Stimulated activated naive CD8-positive, alpha-beta T cell treated with anti-CD3 and anti-CD28 coated beads, Interleukin-15, amount 100 ng/mL, for 72 hours (primary cell): ENCODE data around the gene AQP9.
"Not testable (repeated sequence)": the region's sequence is repeated elsewhere in the genome, so short reads cannot be mapped to it uniquely, and the experiment has no call there.

Experiments
- ATAC-seq: fragments of 150-1000 bp; cut with Tn5 transposase; 2 replicates; pipeline ENCODE4 v1.10.0; 2021; ENCODE audit warnings: mild to moderate bottlenecking, moderate library complexity
- DNase-seq, 2 donors: peaks; one replicate each; pipeline ENCODE4 v3.0.0; 2021 to 2022
- H3K27ac Mint-ChIP-seq, 2 donors: one replicate each; pipeline ENCODE4 v1.8.0; 2022; ENCODE audit warnings: mild to moderate bottlenecking in 2 of 2, mixed read lengths in 2 of 2, moderate library complexity in 2 of 2
- H3K27me3 Mint-ChIP-seq: one replicate; pipeline ENCODE4 v1.8.0; 2022; ENCODE audit warnings: mixed read lengths
- H3K4me1 Mint-ChIP-seq: one replicate; pipeline ENCODE4 v1.8.0; 2022; ENCODE audit warnings: mild to moderate bottlenecking, mixed read lengths
- H3K4me3 Mint-ChIP-seq, 2 donors: one replicate each; pipeline ENCODE4 v1.8.0; 2022; ENCODE audit warnings: mild to moderate bottlenecking in 2 of 2, mixed read lengths in 2 of 2, moderate library complexity in 1 of 2
- H3K9me3 Mint-ChIP-seq, 2 donors: one replicate each; pipeline ENCODE4 v1.8.0; 2022; ENCODE audit warnings: mixed read lengths in 2 of 2

AQP9 gene

DNA sequence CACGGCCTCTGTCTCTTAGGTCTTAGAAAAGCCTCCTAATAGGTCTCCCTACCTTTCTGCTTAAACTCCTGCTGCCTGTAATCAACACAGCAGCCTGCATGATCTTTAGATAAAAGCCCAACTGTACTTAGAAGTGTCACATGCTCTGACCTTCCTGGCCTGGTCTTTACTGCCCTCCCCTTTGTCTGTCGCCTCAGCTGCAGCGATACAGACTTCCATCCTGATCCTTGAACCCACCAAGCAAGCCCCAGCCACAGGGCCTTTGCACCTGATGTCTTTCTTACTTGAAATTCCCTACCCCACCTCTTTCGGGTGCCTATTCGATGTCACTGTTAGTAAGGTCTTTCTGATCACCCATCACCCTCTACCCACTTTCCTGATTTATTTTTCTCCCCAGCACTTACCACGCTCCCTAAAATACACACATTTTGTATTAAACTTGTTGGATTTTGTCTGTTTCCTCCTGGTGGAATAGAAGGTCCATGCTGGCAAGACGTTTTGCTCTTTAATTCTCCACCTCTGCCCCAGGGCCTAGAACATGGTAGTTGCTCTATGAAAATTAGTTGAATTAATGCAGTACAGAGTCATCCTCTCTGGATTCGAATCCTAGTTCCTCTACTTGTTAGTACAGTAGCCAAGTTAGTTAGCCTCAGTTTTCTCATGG, 51.1 kb downstream of the AQP9 start:
- no peaks in the 10 kb centered on the region for H3K9me3 Mint-ChIP-seq
- DNase-seq: no peak
- no peak for ATAC-seq
- peaks cover 14% of the 10 kb centered on the region for H3K4me1 Mint-ChIP-seq
- H3K27ac Mint-ChIP-seq: no peak overlapping the region
- H3K4me3 Mint-ChIP-seq: no peak overlapping the region
- H3K27me3 Mint-ChIP-seq: peaks cover 32% of the 10 kb centered on the region

DNA sequence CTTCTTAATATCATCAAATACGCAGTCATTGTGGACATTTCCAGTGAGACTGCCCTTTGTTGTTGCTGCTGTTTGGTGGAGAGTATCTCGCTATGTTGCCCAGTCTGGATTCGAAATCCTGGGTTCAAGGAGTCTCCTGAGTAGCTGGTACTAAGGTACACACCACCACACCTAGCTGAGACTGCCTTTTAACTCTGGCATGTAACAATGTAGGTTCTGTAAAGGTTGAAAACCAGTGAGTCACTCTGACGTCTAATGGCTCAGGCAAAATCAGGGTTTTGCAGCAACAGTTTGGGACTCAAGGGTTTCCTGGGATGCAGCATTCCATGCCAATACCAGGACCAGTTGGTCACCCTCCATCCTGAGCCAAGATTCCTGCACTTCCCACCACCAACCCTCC, 52.2 kb downstream of the AQP9 start:
- H3K27ac Mint-ChIP-seq: no peak overlapping the region
- no peak for ATAC-seq
- no peak overlapping the region for H3K4me3 Mint-ChIP-seq
- no peaks in the 10 kb centered on the region for H3K9me3 Mint-ChIP-seq
- H3K4me1 Mint-ChIP-seq: peaks cover 8% of the 10 kb centered on the region
- peaks cover 40% of the 10 kb centered on the region for H3K27me3 Mint-ChIP-seq
- no peak for DNase-seq

DNA sequence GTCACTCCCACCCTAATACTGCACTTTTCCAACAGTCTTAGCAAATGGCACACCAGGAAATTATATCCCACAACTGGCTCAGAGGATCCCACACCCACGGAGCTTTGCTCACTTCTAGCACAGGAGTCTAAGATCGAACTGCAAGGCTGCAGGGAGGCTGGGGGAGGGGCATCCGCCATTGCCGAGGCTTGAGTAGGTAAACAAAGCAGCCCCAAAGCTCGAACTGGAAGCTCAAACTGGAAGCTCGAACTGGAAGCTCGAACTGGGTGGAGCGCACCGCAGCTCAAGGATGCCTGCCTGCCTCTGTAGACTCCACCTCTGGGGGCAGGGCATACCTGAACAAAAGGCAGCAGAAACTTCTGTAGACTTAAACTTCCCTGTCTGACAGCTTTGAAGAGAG, 55.5 kb downstream of the AQP9 start:
- peaks cover 48% of the 10 kb centered on the region for H3K27me3 Mint-ChIP-seq
- not testable (repeated sequence) for H3K9me3 Mint-ChIP-seq, H3K4me3 Mint-ChIP-seq, H3K27ac Mint-ChIP-seq, H3K4me1 Mint-ChIP-seq, ATAC-seq, DNase-seq

DNA sequence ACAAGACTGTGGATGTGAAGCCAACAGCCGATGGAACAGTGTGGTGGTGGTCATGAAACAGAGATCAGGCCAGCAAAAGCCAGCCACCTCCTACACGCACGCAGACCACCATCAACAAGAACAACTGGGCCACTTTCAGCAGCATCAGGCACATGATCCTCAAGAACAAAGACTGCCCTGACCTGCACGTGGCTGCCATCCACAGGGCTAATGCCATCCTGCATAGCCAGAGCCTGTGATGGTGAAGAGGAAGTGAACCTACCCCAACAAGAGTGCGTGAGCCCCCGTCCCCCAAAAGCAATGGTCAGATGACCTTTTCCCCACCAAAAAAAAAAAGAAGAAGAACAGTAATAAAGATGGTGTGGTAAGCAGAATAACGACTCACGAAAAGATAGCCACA, 62.6 kb downstream of the AQP9 start:
- no peak overlapping the region for H3K4me3 Mint-ChIP-seq
- ATAC-seq: no peak
- DNase-seq: no peak
- H3K27me3 Mint-ChIP-seq: peaks cover 39% of the 10 kb centered on the region
- no peak overlapping the region for H3K27ac Mint-ChIP-seq
- no peaks in the 10 kb centered on the region for H3K4me1 Mint-ChIP-seq
- H3K9me3 Mint-ChIP-seq: no peaks in the 10 kb centered on the region

DNA sequence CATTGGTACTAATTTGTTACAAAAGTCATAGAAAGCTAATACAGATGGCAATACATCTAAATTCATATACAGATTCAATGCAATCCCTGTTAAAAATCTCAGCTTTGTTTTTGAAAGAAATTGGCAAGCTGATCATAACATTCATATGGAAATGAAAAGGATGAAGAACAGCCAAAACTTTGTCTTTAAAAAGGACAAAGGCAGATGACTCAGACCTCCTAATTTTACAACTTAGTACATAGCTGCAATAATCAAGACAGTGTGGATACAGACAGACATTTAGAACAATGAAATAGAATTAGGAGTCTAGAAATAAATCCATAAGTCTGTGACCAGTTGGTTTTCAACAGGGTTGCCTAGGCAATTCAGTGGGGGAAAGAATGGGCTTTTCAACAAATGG, 63.3 kb downstream of the AQP9 start:
- ATAC-seq (no peak), DNase-seq (no peak)
- peaks cover 31% of the 10 kb centered on the region for H3K27me3 Mint-ChIP-seq
- H3K4me1 Mint-ChIP-seq: no peaks in the 10 kb centered on the region
- H3K9me3 Mint-ChIP-seq: no peaks in the 10 kb centered on the region
- H3K4me3 Mint-ChIP-seq: no peak overlapping the region
- no peak overlapping the region for H3K27ac Mint-ChIP-seq

DNA sequence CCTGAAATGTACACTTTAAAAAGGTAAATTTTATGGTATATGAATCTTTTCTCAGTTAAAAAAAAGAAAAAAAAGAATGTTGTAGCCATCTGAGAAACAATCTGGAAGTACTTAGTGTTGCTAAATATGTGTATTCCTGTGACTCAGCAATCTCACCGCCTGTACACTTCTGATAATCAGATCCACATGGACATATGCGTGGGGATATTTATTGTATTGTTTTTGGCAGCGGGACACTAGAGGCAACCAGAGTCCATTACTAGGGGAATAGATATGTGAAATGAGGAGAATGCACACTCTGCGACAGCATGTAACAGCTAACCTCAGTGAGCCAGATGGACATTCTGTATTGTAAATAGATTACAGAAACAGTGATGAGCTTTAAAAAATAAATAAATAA, 65.4 kb downstream of the AQP9 start:
- peaks cover 16% of the 10 kb centered on the region for H3K27me3 Mint-ChIP-seq
- DNase-seq: no peak
- no peak overlapping the region for H3K27ac Mint-ChIP-seq
- ATAC-seq: no peak
- no peaks in the 10 kb centered on the region for H3K4me1 Mint-ChIP-seq
- no peaks in the 10 kb centered on the region for H3K9me3 Mint-ChIP-seq
- H3K4me3 Mint-ChIP-seq: no peak overlapping the region

DNA sequence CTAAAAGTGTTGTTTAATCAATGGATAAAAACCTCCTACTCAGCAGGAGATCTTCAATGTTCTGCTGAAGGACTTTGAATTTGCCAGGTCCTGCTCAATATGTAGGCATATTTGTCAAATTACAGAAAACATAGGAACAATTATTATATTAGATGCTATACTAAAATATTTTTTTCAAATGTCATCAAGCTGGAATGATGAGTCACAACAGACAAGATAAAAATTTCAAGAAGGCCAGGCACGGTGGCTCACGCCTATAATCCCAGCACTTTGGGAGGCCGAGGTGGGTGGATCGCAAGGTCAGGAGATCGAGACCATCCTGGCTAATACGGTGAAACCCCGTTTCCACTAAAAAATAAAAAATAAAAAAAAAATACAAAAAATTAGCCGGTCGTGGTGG, 68.0 kb downstream of the AQP9 start:
- Mint-ChIP-seq H3K27me3 (peaks cover 11% of the 10 kb centered on the region), H3K9me3 (no peaks in the 10 kb centered on the region), H3K4me3 (no peak overlapping the region), H3K27ac (no peak overlapping the region), H3K4me1 (no peaks in the 10 kb centered on the region)
- ATAC-seq (no peak), DNase-seq (no peak)

DNA sequence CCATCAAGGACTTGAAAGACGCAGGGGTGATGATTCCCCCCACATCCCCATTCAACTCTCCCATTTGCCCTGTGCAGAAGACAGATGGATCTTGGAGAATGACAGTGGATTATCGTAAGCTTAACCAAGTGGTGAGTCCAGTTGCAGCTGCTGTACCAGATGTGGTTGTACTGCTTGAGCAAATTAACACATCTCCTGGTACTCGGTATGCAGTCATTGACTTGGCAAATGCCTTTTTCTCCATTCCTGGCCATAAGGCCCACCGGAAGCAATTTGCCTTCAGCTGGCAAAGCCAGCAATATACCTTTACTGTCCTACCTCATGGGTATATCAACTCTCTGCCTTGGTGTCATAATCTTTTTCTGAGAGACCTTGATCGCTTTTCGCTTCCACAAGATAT, 70.0 kb downstream of the AQP9 start:
- not testable (repeated sequence) for H3K4me3 Mint-ChIP-seq, H3K9me3 Mint-ChIP-seq, DNase-seq, H3K27ac Mint-ChIP-seq, H3K4me1 Mint-ChIP-seq, ATAC-seq, H3K27me3 Mint-ChIP-seq

DNA sequence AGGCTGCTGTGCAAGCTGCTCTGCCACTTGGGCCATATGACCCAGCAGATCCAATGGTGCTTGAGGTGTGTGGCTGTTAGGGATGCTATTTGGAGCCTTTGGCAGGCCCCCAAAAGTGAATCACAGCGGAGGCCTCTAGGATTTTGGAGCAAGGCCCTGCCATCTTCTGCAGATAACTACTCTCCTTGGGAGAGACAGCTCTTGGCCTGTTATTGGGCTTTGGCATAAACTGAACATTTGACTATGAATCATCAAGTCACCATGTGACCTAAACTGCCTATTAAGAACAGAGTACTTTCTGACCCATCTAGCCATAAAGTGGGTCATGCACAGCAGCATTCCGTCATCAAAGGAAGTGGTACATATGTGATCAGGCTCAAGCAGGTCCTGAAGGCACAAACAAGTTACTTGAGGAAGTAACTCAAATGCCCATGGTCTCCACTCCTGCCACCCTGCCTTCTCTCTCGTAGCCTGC, 70.9 kb downstream of the AQP9 start:
- not testable (repeated sequence) for H3K27me3 Mint-ChIP-seq, H3K4me3 Mint-ChIP-seq, H3K9me3 Mint-ChIP-seq, H3K27ac Mint-ChIP-seq, DNase-seq, H3K4me1 Mint-ChIP-seq, ATAC-seq

DNA sequence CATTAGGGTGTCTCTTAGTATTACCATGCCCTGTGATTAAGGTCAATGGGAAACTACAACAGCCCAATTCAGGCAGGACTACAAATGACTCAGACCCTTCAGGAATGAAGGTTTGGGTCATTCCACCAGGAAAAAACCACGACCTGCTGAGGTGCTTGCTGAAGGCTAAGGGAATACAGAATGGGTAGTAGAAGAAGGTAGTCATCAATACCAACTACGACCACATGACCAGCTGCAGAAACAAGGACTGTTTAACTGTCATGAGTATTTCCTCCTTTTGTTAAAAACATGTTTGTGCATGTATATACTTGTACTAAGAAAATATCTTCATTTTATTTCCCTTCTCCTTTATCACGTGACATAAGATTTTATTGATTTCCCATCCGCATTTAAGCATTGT, 71.8 kb downstream of the AQP9 start:
- not testable (repeated sequence) for ATAC-seq, H3K27ac Mint-ChIP-seq, H3K27me3 Mint-ChIP-seq, DNase-seq, H3K4me3 Mint-ChIP-seq, H3K4me1 Mint-ChIP-seq, H3K9me3 Mint-ChIP-seq

DNA sequence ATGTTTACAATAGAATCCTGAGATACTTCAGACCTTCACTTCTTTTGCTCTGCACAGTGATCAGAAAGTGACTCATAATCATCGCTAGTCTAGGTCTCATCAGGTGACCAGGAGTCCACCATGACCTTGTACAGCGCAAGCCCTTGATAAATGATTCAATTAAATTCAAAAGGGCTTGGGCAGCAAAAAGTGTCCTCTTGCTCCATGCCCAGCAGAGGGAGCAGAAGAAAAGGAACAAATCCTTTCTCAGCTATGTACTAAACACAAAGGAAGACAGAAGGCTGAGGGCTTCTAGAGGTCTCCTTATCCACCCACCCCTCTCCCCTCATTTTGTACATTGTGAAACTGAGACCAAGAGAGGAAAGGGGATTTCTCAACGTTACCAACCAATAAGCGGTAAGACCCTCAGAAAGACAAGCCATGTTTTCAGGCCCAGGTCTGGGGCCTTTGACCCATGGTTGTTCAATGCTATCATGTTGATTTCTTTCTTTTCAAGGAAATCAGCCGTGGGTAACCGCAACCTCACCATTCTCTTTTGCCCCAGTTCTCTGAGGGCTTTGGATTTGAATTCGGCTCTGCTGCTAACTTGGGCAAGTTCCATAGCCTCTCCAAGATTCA, 74.8 kb downstream of the AQP9 start:
- Mint-ChIP-seq H3K27ac (no peak overlapping the region), H3K4me3 (no peak overlapping the region), H3K9me3 (no peaks in the 10 kb centered on the region), H3K4me1 (no peaks in the 10 kb centered on the region), H3K27me3 (no peaks in the 10 kb centered on the region)
- ATAC-seq: peak; percentile 37
- no peak for DNase-seq

DNA sequence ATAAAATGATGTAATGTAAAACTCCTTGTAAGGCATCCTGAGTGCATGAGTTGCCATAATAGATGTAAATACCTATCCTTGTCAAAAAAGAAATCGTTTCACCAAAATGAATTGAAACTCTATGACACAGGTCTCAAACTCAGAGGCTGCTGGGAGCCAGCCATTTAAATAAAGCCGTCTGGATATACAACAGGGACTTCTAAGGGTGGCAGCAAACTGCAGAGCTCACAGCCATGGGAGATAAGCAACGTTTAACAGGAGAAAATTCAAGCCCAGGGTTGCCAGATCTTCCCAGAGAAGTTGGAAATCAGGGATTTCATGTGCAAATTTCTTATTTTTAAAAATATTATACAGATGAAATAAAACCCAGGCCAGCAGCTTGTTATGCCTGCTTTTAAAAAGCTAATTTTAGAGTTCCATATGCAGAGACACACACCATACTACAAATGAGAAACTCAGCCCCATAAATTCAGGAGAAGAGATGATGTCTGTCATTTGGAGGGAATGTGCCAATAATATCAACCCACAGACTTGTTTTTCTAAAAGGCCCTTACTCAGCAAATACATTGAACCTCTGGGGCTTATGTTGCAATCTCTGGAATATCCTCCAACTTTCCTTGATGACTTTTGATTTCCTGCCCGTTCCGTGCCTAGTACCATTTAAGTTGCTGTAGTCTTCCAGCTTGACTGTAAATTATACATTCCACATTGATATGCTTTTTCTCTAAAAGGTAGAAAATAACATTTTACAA, 75.6 kb downstream of the AQP9 start:
- Mint-ChIP-seq H3K4me3 (no peak overlapping the region), H3K27ac (no peak overlapping the region), H3K27me3 (no peaks in the 10 kb centered on the region), H3K9me3 (no peaks in the 10 kb centered on the region), H3K4me1 (no peaks in the 10 kb centered on the region)
- no peak for DNase-seq
- ATAC-seq: no peak

DNA sequence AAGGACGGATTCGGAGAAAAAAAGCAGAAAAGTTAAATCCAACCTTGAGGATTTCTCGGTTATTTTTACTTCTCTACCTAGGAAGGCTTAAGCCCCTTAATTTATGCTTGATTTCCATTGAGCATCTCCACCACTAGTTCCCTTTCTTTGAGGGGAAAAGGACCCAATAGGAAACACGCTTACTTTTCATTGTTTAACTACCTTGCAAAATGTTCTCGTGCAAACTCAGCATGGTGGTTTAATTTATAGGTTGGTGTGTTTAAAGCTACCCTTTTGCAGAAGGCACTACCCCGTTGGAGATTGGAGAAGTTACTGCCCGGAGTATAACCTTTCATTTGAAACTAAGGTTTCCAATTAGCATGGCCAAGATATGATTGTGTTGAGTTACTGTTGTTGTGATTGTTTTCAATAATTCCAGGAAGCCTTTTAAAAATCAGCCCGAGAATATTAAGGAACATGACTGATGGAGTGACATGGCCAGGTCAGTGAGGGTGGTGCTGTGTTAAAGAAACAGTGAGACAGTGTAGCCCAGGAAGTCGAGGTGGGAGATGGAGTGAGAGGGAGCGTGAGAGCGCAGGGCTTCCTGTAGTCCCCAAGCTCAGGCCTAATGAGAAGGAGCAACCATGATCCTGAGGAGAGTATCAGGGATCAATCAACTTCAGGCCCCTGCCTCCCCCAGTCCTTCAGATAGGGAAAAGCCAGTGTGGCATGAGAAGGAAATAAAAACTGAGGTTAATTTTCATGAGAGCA, 76.6 kb downstream of the AQP9 start:
- H3K9me3 Mint-ChIP-seq: peaks cover 0 to 3% of the 10 kb centered on the region in 2 donors
- peak overlapping the region in 1 of 2 donors; percentile 8 for H3K27ac Mint-ChIP-seq
- DNase-seq (no peak), ATAC-seq (no peak)
- no peak overlapping the region for H3K4me3 Mint-ChIP-seq
- peaks cover 3% of the 10 kb centered on the region for H3K27me3 Mint-ChIP-seq
- H3K4me1 Mint-ChIP-seq: no peaks in the 10 kb centered on the region

DNA sequence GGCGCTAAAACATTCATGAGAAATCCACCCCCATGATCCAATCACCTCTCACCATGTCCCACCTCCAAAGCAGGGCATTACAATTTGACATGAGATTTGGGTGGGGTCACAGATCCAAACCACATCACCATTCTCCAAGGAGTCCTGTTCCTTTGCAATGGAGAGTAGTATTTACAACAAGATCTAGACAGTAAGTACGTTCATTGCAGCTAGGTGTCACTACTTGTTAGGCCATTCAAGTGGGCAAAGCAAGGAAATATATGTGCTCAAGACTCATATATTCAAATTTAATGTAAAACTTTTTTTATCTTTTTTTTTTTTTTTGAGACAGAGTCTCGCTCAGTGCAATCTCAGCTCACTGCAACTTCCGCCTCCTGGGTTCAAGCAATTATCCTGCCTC, 79.3 kb downstream of the AQP9 start:
- peaks cover 11% of the 10 kb centered on the region for H3K27me3 Mint-ChIP-seq

DNA sequence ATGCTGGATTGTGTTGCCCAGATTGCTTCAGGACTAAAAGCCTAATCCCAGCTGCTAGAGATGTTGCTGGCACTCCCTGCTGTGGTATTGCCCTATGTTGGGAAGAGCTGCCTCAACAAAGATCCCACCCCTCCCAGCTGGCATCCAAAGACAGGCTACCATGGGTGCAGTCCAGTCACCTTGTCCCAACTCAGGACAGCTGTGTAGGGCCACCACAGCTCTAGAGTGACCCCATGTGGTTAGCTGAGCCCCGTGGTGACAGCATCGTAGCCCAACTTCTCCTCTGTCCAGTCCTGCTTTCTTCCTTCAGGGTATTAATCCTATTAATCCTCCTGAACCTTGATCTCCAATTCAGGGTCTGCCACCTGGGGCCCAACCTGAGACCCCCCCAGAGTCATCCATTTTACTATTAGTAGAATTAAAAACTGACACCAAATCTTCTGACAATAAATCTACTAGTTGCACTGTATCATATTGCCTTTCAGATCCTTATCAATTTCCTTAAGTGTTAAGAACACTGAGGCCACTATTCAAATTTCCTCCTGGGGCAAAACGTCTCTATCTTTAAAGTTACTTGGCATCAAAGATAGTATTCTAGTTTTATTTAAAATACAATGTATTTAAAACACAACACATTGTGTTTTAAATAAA, 83.5 kb downstream of the AQP9 start:
- no peak overlapping the region for H3K4me3 Mint-ChIP-seq
- no peaks in the 10 kb centered on the region for H3K4me1 Mint-ChIP-seq
- H3K27ac Mint-ChIP-seq: no peak overlapping the region
- no peak for DNase-seq
- peaks cover 11% of the 10 kb centered on the region for H3K27me3 Mint-ChIP-seq
- H3K9me3 Mint-ChIP-seq: peaks cover 4 to 10% of the 10 kb centered on the region in 2 donors
- ATAC-seq: no peak

More for the DNA sequence above, 79.3 kb downstream of the AQP9 start:
- Mint-ChIP-seq H3K4me1 (no peaks in the 10 kb centered on the region), H3K4me3 (no peak overlapping the region), H3K9me3 (peaks cover 4 to 10% of the 10 kb centered on the region in 2 donors), H3K27ac (no peak overlapping the region)
- ATAC-seq (no peak), DNase-seq (no peak)
